ENCODE data around the gene DPY19L1.

- TF ChIP-seq CTCF (IDR thresholded peaks at IDR 0.05; ENCODE audit: low read depth, low read length, poor library complexity, severe bottlenecking) (no peak), EZH2phosphoT487 (IDR thresholded peaks at IDR 0.05; ENCODE audit: borderline replicate concordance, low read length) (no peak)
These were observed 26.2 kb downstream of the DPY19L1 start for GRCh38 chr7:35011085-35011484.
